H1 (cell line): Measurements from ENCODE around the gene GLG1. TPM values are rescaled to one million over a fixed set of nuclear protein-coding genes. Genes with fewer than 3 reads are reported as not detected.

Experiments
- CTCF ChIA-PET: fragments of 300-600 bp; sonication (Branson Sonifier 250); formaldehyde crosslinking; loops from one replicate; lab custom pipeline; 2021; ENCODE audit not compliant: partially characterized antibody; lab: Charles Lee
- POLR2A ChIA-PET: fragments of 300-600 bp; sonication (Branson Sonifier 250); formaldehyde crosslinking; loops from one replicate; lab custom pipeline; 2021; ENCODE audit warnings: inconsistent platforms; ENCODE audit not compliant: partially characterized antibody; lab: Charles Lee
- DNase-seq, 2 experiments: peaks; one replicate each; pipeline versions ENCODE4 v3.0.0 to v3.0.0-alpha.2; 2010 to 2022; ENCODE audit warnings: low spot score in 2 of 2, low read depth in 1 of 2, mixed read lengths in 1 of 2
- FAIRE-seq: peaks from 2 replicates; lab custom pipeline; 2011; peaks lifted over from hg19 to GRCh38; lab: Jason Lieb, UNC
- H2AFZ ChIP-seq: 2 replicates; pipeline ENCODE4 v1.8.1; 2012; ENCODE audit warnings: low read length, inconsistent platforms
- H2AK5ac ChIP-seq: 2 replicates; pipeline ENCODE4 v1.6.1; 2013; ENCODE audit warnings: low read depth, low read length
- H2BK120ac ChIP-seq: replicated peaks from 2 replicates; pipeline ENCODE3; 2013; ENCODE audit warnings: low read depth, low read length, inconsistent platforms
- H2BK12ac ChIP-seq: 2 replicates; pipeline ENCODE4 v1.6.1; 2013; ENCODE audit warnings: low read depth, low read length
- H2BK15ac ChIP-seq: 2 replicates; pipeline ENCODE4 v1.6.1; 2013; ENCODE audit warnings: low read length
- H2BK20ac ChIP-seq: 2 replicates; pipeline ENCODE4 v1.6.1; 2013; ENCODE audit warnings: low read length
- H2BK5ac ChIP-seq: 2 replicates; pipeline ENCODE4 v1.6.1; 2013; ENCODE audit warnings: low read depth, low read length
- H3K14ac ChIP-seq: 2 replicates; pipeline ENCODE4 v1.6.1; 2013; ENCODE audit warnings: inconsistent platforms; ENCODE audit not compliant: insufficient read length
- H3K18ac ChIP-seq: 2 replicates; pipeline ENCODE4 v1.6.1; 2013; ENCODE audit warnings: low read length; ENCODE audit errors: extremely low read depth
- H3K23ac ChIP-seq: 2 replicates; pipeline ENCODE4 v1.6.1; 2013; ENCODE audit warnings: inconsistent platforms; ENCODE audit not compliant: insufficient read length
- H3K23me2 ChIP-seq: 2 replicates; pipeline ENCODE4 v1.6.1; 2013; ENCODE audit warnings: low read depth, low read length
- H3K27ac ChIP-seq: 2 replicates; pipeline ENCODE4 v1.6.1; 2011; ENCODE audit warnings: low read depth, low read length, inconsistent platforms
- H3K27me3 ChIP-seq, 4 experiments: replicated peaks in 1 of 4; 1 replicate in 1 of 4; 2 replicates in 3 of 4; pipeline versions ENCODE4 v1.6.1 to v1.8.1; 2011 to 2013; ENCODE audit warnings: low read length in 3 of 4, mild to moderate bottlenecking in 3 of 4, inconsistent platforms in 2 of 4, mixed read lengths in 2 of 4, moderate library complexity in 1 of 4; ENCODE audit not compliant: control insufficient read depth in 3 of 4, insufficient read depth in 3 of 4; ENCODE audit errors: extremely low read depth in 1 of 4
- H3K36me3 ChIP-seq, 4 experiments: 2 replicates each; pipeline versions ENCODE4 v1.6.1 to v1.8.1; 2011 to 2013; ENCODE audit warnings: mild to moderate bottlenecking in 4 of 4, low read length in 3 of 4, moderate library complexity in 2 of 4, control low read depth in 1 of 4, inconsistent platforms in 1 of 4; ENCODE audit not compliant: insufficient read depth in 4 of 4, control insufficient read depth in 2 of 4
- H3K4ac ChIP-seq: replicated peaks from 2 replicates; pipeline ENCODE3; 2013; ENCODE audit warnings: low read length, low read depth, mixed read lengths, inconsistent platforms; ENCODE audit not compliant: insufficient read length
- H3K4me1 ChIP-seq, 4 experiments: replicated peaks in 1 of 4; 1 replicate in 1 of 4; 2 replicates in 3 of 4; pipeline versions ENCODE4 v1.6.1 to v1.8.1; 2011 to 2013; ENCODE audit warnings: low read length in 3 of 4, inconsistent platforms in 2 of 4, mixed read lengths in 1 of 4; ENCODE audit not compliant: insufficient read depth in 4 of 4, control insufficient read depth in 3 of 4
- H3K4me2 ChIP-seq, 2 experiments: 2 replicates each; pipeline versions ENCODE4 v1.6.1 to v1.8.1; 2011 to 2013; ENCODE audit warnings: low read depth in 2 of 2, low read length in 2 of 2, control low read depth in 1 of 2, inconsistent platforms in 1 of 2, mild to moderate bottlenecking in 1 of 2; ENCODE audit not compliant: insufficient read depth in 1 of 2
- H3K4me3 ChIP-seq, 4 experiments: fragments of 200-600, 300-600 bp in 1 of 4; sonication (generic), shearing (Covaris generic), sonication (Bioruptor Twin) in 1 of 4; 2 replicates each; pipeline versions ENCODE4 v1.5.1 to v1.8.1; 2011 to 2016; ENCODE audit warnings: low read length in 4 of 4, low read depth in 3 of 4, control low read depth in 2 of 4, inconsistent platforms in 2 of 4, mild to moderate bottlenecking in 2 of 4, mixed read lengths in 1 of 4, moderate library complexity in 1 of 4; ENCODE audit not compliant: insufficient read depth in 2 of 4; ENCODE audit errors: extremely low read depth in 1 of 4
- H3K56ac ChIP-seq: replicated peaks from 2 replicates; pipeline ENCODE3; 2013; ENCODE audit warnings: low read depth, mild to moderate bottlenecking, mixed read lengths, low read length, inconsistent platforms; ENCODE audit not compliant: insufficient read length
- H3K79me1 ChIP-seq: 2 replicates; pipeline ENCODE4 v1.6.1; 2013; ENCODE audit warnings: low read depth, low read length, control low read depth
- H3K79me2 ChIP-seq, 2 experiments: 2 replicates each; pipeline versions ENCODE4 v1.6.1 to v1.8.1; 2012 to 2013; ENCODE audit warnings: low read length in 2 of 2, mild to moderate bottlenecking in 2 of 2, inconsistent platforms in 1 of 2; ENCODE audit not compliant: insufficient read depth in 2 of 2, control insufficient read depth in 1 of 2
- H3K9ac ChIP-seq, 4 experiments: replicated peaks in 1 of 4; 1 replicate in 1 of 4; 2 replicates in 3 of 4; pipeline versions ENCODE4 v1.6.1 to v1.8.1; 2011 to 2013; ENCODE audit warnings: low read depth in 3 of 4, low read length in 3 of 4, control low read depth in 2 of 4, mild to moderate bottlenecking in 2 of 4, moderate library complexity in 2 of 4, inconsistent platforms in 1 of 4; ENCODE audit errors: extremely low read depth in 1 of 4
- H3K9me3 ChIP-seq, 2 experiments: 2 replicates each; pipeline versions ENCODE4 v1.6.1 to v1.8.1; 2012 to 2013; ENCODE audit warnings: mild to moderate bottlenecking in 2 of 2, moderate library complexity in 2 of 2, control low read depth in 1 of 2, inconsistent platforms in 1 of 2, low read depth in 1 of 2, low read length in 1 of 2, mixed read lengths in 1 of 2; ENCODE audit not compliant: insufficient read depth in 2 of 2
- H4K20me1 ChIP-seq, 2 experiments: replicated peaks in 1 of 2; 2 replicates each; pipeline versions ENCODE3 to v1.8.1; 2011 to 2013; ENCODE audit warnings: inconsistent platforms in 2 of 2, low read length in 2 of 2, mild to moderate bottlenecking in 1 of 2; ENCODE audit not compliant: insufficient read depth in 2 of 2, control insufficient read depth in 1 of 2
- H4K5ac ChIP-seq: 2 replicates; pipeline ENCODE4 v1.6.1; 2013; ENCODE audit warnings: low read length, low read depth, mixed read lengths, inconsistent platforms; ENCODE audit not compliant: insufficient read length
- H4K8ac ChIP-seq: 2 replicates; pipeline ENCODE4 v1.8.0; 2013; ENCODE audit warnings: mild to moderate bottlenecking, moderate library complexity, low read length, inconsistent platforms; ENCODE audit not compliant: insufficient read depth; ENCODE audit errors: extremely low read depth
- H4K91ac ChIP-seq: replicated peaks from 2 replicates; pipeline ENCODE3; 2013; ENCODE audit warnings: low read length, mixed read lengths, inconsistent platforms; ENCODE audit not compliant: insufficient read length
- BACH1 ChIP-seq: IDR thresholded peaks from 2 replicates; pipeline ENCODE4 v1.6.1; 2012; ENCODE audit warnings: low read length, improper control_type of control experiment
- CTBP2 ChIP-seq: IDR thresholded peaks from 2 replicates; pipeline ENCODE4 v1.7.0; 2011; ENCODE audit warnings: borderline replicate concordance, mild to moderate bottlenecking, moderate library complexity, mixed read lengths, low read length; ENCODE audit not compliant: insufficient read depth, insufficient read length
- FOSL1 ChIP-seq: IDR thresholded peaks from 2 replicates; pipeline ENCODE4 v1.6.1; 2011; ENCODE audit warnings: mild to moderate bottlenecking, low read depth, low read length, moderate library complexity; ENCODE audit not compliant: insufficient read depth
- GABPA ChIP-seq: IDR thresholded peaks from 2 replicates; pipeline ENCODE4 v1.6.1; 2011; ENCODE audit warnings: mild to moderate bottlenecking, low read length, moderate library complexity, borderline replicate concordance; ENCODE audit not compliant: insufficient read depth
- JUN ChIP-seq: IDR thresholded peaks from 2 replicates; pipeline ENCODE4 v1.6.1; 2011; ENCODE audit warnings: low read depth, mild to moderate bottlenecking, improper control_type of control experiment, low read length
- JUND ChIP-seq: IDR thresholded peaks from 2 replicates; pipeline ENCODE4 v1.6.1; 2011; ENCODE audit warnings: mild to moderate bottlenecking, improper control_type of control experiment, low read length
- KDM1A ChIP-seq: fragments of 200-600, 300-600 bp; sonication (generic); IDR thresholded peaks from 2 replicates; pipeline ENCODE4 v1.7.1; 2016; ENCODE audit warnings: mild to moderate bottlenecking, low read length, borderline replicate concordance
- KDM4A ChIP-seq: IDR thresholded peaks from one replicate; pipeline ENCODE4 v1.7.1; 2012; ENCODE audit warnings: low read depth, mild to moderate bottlenecking, moderate library complexity, low read length, inconsistent platforms; ENCODE audit not compliant: severe bottlenecking
- KDM5A ChIP-seq: fragments of 200-600 bp; IDR thresholded peaks from 2 replicates; pipeline ENCODE4 v1.7.1; 2012; ENCODE audit warnings: mild to moderate bottlenecking, low read length, inconsistent platforms, mixed read lengths
- NRF1 ChIP-seq: IDR thresholded peaks from 2 replicates; pipeline ENCODE4 v1.6.1; 2011; ENCODE audit warnings: mild to moderate bottlenecking, low read depth, low read length, improper control_type of control experiment
- POLR2AphosphoS5 ChIP-seq: IDR thresholded peaks from 2 replicates; pipeline ENCODE4 v1.6.1; 2011; ENCODE audit warnings: low read depth, low read length
- RXRA ChIP-seq: IDR thresholded peaks from 2 replicates; pipeline ENCODE4 v1.6.1; 2011; ENCODE audit warnings: low read depth, mild to moderate bottlenecking, low read length, moderate library complexity; ENCODE audit not compliant: insufficient read depth
- TBP ChIP-seq: IDR thresholded peaks from 2 replicates; pipeline ENCODE4 v1.6.1; 2011; ENCODE audit warnings: low read depth, low read length, improper control_type of control experiment
- WGBS, 2 experiments: shearing (Covaris generic) in 1 of 2; methylation state at CpG; one replicate each; pipeline versions ENCODE4 v1.1.6 to v1.1.7; 2013 to 2015; ENCODE audit warnings: low lambda C conversion rate in 2 of 2, mixed read lengths in 2 of 2, inconsistent platforms in 1 of 2, low coverage in 1 of 2, missing lambda C conversion rate in 1 of 2; ENCODE audit not compliant: insufficient replicate concordance in 2 of 2, insufficient coverage in 1 of 2, insufficient read length in 1 of 2; ENCODE audit errors: extremely low coverage in 1 of 2, missing lambda C conversion rate in 1 of 2; 5-methylcytosine and 5-hydroxymethylcytosine counted together
- polyA plus RNA-seq, 7 experiments: library from polyadenylated mRNA; depleted of rRNA in 3 of 7; stranded (reverse) in 5 of 7; unstranded in 2 of 7; fragments of >200 nt in 5 of 7; fragments of 200-250 nt in 2 of 7; gene quantifications; 1 replicate in 5 of 7; 2 replicates in 1 of 7; 4 replicates in 1 of 7; pipeline versions ENCODE4 v1.2.1 to v1.2.3, GENCODE V29; 2011 to 2013; ENCODE audit warnings: missing spikeins in 2 of 7, mixed read lengths in 2 of 7
- total RNA-seq: library from RNA; stranded (reverse); fragmentation: NEBNext Ultra II Directional; extraction: Animal tissue kit (Norgen Biotek cat#: 25700); gene quantifications from 2 replicates; pipeline ENCODE4 v1.2.1, GENCODE V29; 2021
- TF ChIP-seq, protein P1 (sequence below): IDR thresholded peaks from 2 replicates; pipeline ENCODE4 v1.6.1; 2012; ENCODE audit warnings: inconsistent platforms

The GLG1 gene
- total and polyA plus RNA-seq, 2 of the 8 experiments (the other 6 are each of a cell fraction or from before 2014, with no cell fraction given), result 53.4 to 139 TPM

DNA sequence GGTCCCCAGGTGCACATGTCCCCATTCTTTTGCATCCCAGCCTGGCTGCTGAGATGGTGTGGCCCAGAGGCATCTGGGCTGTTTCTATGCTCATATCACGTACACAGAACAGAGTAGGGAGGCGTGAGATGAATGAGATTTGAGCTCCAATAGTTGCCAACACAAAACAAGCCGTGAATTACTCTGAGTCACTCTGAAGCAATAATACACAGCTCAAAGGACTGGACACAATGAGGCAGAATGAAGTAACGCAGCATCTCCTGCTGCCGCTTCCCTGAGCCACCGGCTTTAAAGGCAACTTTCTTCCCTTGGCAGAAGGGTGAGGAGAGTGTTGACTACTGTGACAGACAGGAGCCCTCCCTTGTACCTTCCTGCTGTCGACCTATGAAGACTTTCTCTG lies 151.7 kb downstream of the GLG1 start:
- no peaks in the 10 kb centered on the region for H3K9me3 ChIP-seq
- FAIRE-seq (no peak), DNase-seq (no peak)
- H2BK5ac ChIP-seq, result no peak overlapping the region
- no peak overlapping the region for H2BK20ac ChIP-seq
- H3K79me1 ChIP-seq, result no peaks in the 10 kb centered on the region; the same call in 1 of the 2 replicates
- no peaks in the 10 kb centered on the region for H3K79me2 ChIP-seq
- H4K91ac ChIP-seq, result no peak overlapping the region
- 90% methylated on average over 7 of the region's 7 CpGs; no CpG with 5 or more reads in 1 of the 2 experiments for WGBS, 2 experiments
- no peak overlapping the region for H3K4ac ChIP-seq
- POLR2A ChIA-PET, result no interaction called here
- no peak overlapping the region for H4K8ac ChIP-seq
- H2AFZ ChIP-seq, result no peak overlapping the region
- H3K27ac ChIP-seq, result no peak overlapping the region
- no peak overlapping the region for H2BK120ac ChIP-seq
- no peak overlapping the region for H3K18ac ChIP-seq
- no peak overlapping the region for H3K23ac ChIP-seq
- no peak overlapping the region for H2BK15ac ChIP-seq
- H3K4me2 ChIP-seq, result no peak overlapping the region
- no peak overlapping the region for H2BK12ac ChIP-seq
- H3K23me2 ChIP-seq, result no peaks in the 10 kb centered on the region
- H3K27me3 ChIP-seq, result no peaks in the 10 kb centered on the region
- no peaks in the 10 kb centered on the region for H3K4me1 ChIP-seq
- CTCF ChIA-PET, result interaction anchor here (1.0 to 1.2 kb wide), 2 partner anchors 13 to 195 kb away, joined by 3 to 4 read pairs; no protein-coding TSS in a partner anchor
- H2AK5ac ChIP-seq, result no peak overlapping the region
- H4K5ac ChIP-seq, result no peak overlapping the region
- no peak overlapping the region for H3K14ac ChIP-seq
- H3K4me3 ChIP-seq, result no peak overlapping the region
- H3K56ac ChIP-seq, result no peak overlapping the region
- H3K9ac ChIP-seq, result no peak overlapping the region
- H3K36me3 ChIP-seq, result peaks cover 20 to 55% (median 46%) of the 10 kb centered on the region in 4 experiments
- H4K20me1 ChIP-seq, result no peaks in the 10 kb centered on the region
- TF ChIP-seq KDM5A, result no peak
- no peak for TF ChIP-seq GABPA
- TF ChIP-seq KDM1A, result no peak
- no peak for TF ChIP-seq BACH1
- TF ChIP-seq, protein P1, sequence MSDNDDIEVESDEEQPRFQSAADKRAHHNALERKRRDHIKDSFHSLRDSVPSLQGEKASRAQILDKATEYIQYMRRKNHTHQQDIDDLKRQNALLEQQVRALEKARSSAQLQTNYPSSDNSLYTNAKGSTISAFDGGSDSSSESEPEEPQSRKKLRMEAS, result no peak
- TF ChIP-seq JUND, result no peak
- no peak for TF ChIP-seq RXRA
- no peak for TF ChIP-seq POLR2AphosphoS5
- TF ChIP-seq CTBP2, result no peak
- no peak for TF ChIP-seq NRF1
- TF ChIP-seq JUN, result no peak
- TF ChIP-seq TBP, result no peak
- TF ChIP-seq KDM4A, result no peak
- no peak for TF ChIP-seq FOSL1
